Spleen (tissue), 11 donors: Measurements from ENCODE around the gene FOXO3. TPM values are rescaled to one million over a fixed set of nuclear protein-coding genes. Genes with fewer than 3 reads are reported as not detected.

ENCODE experiments used
- DNase-seq: peaks from one replicate; pipeline ENCODE4 v3.0.0-alpha.2; 2020
- H3K27ac ChIP-seq, 8 donors: fragments of 200-600 bp; sonication (generic) in 7 of 8; 1 replicate in 4 of 8; 2 replicates in 4 of 8; pipeline versions ENCODE4 v1.5.0 to v1.8.0; 2016 to 2021; ENCODE audit warnings: inconsistent platforms in 4 of 8, mild to moderate bottlenecking in 4 of 8, moderate library complexity in 1 of 8
- H3K27me3 ChIP-seq, 7 donors: fragments of 200-600 bp; sonication (generic) in 6 of 7; replicated peaks in 1 of 7; 1 replicate in 4 of 7; 2 replicates in 3 of 7; pipeline versions ENCODE4 v1.5.0 to v1.8.0; 2016 to 2021; ENCODE audit warnings: inconsistent platforms in 3 of 7, mild to moderate bottlenecking in 1 of 7
- H3K36me3 ChIP-seq, 6 donors: fragments of 200-600 bp; sonication (generic) in 5 of 6; 1 replicate in 4 of 6; 2 replicates in 2 of 6; pipeline versions ENCODE4 v1.5.0 to v1.8.0; 2016 to 2021; ENCODE audit warnings: inconsistent platforms in 2 of 6
- H3K4me1 ChIP-seq, 6 donors: fragments of 200-600 bp; sonication (generic) in 5 of 6; 1 replicate in 3 of 6; 2 replicates in 3 of 6; pipeline versions ENCODE4 v1.5.0 to v1.8.0; 2016 to 2021; ENCODE audit warnings: inconsistent platforms in 3 of 6
- H3K4me3 ChIP-seq, 8 donors: fragments of 200-600 bp; sonication (generic) in 7 of 8; 1 replicate in 4 of 8; 2 replicates in 4 of 8; pipeline versions ENCODE4 v1.5.0 to v1.8.0; 2016 to 2021; ENCODE audit warnings: inconsistent platforms in 4 of 8, mild to moderate bottlenecking in 4 of 8, moderate library complexity in 2 of 8
- H3K9me3 ChIP-seq, 8 donors: fragments of 200-600 bp; sonication (generic) in 7 of 8; 1 replicate in 4 of 8; 2 replicates in 4 of 8; pipeline versions ENCODE4 v1.5.0 to v1.8.0; 2016 to 2021; ENCODE audit warnings: inconsistent platforms in 4 of 8
- POLR2A ChIP-seq, 3 donors: fragments of 450-650 bp; IDR thresholded peaks; one replicate each; pipeline ENCODE4 v1.5.1; 2017; ENCODE audit warnings: antibody characterized with exemption in 3 of 3, mild to moderate bottlenecking in 1 of 3
- POLR2AphosphoS5 ChIP-seq, 3 donors: sonication (generic); formaldehyde crosslinking; IDR thresholded peaks; one replicate each; pipeline ENCODE4 v1.5.1; 2017; ENCODE audit warnings: antibody characterized with exemption in 3 of 3
- WGBS, 5 donors: extraction: QIAGEN DNeasy Blood & Tissue Kit in 3 of 5; methylation state at CpG; one replicate each; pipeline versions ENCODE4 v1.1.5 to v1.1.7; 2013 to 2018; 5-methylcytosine and 5-hydroxymethylcytosine counted together
- intact Hi-C: fragments of 100-400 bp; cut with DNase I; formaldehyde crosslinking; loops from one replicate; pipeline ENCODE4 v1.15.0; 2023; ENCODE audit warnings: low total_unique reads
- polyA plus RNA-seq, 3 donors: library from polyadenylated mRNA; stranded (reverse); fragments of 200-250 nt; gene quantifications; one replicate each; pipeline ENCODE4 v1.2.1, GENCODE V29; 2013
- total RNA-seq, 7 donors: library from RNA; depleted of rRNA in 3 of 7; stranded (reverse); fragments of >200 nt in 3 of 7; fragmentation: NEBNext Ultra II Directional in 4 of 7; extraction: Animal tissue kit (Norgen Biotek cat#: 25700) in 4 of 7; gene quantifications; one replicate each; pipeline versions ENCODE4 v1.1.0 to v1.2.1, GENCODE V29; 2016 to 2021
- TF ChIP-seq, protein P1 (sequence below), 11 experiments: fragments of 200-600 bp in 7 of 11; fragments of 450-650 bp in 4 of 11; sonication (generic) in 4 of 11; IDR thresholded peaks in 8 of 11; conservative IDR thresholded peaks in 3 of 11; 1 replicate in 7 of 11; 2 replicates in 4 of 11; pipeline versions ENCODE4 v1.4.0 to v1.8.0; 2016 to 2021; ENCODE audit warnings: antibody characterized with exemption in 11 of 11, inconsistent platforms in 4 of 11, mild to moderate bottlenecking in 1 of 11
- donor health status: healthy with polysubstance abuse.
- donor health status: DM: no; HTN: no; CAD: no; lungs with moderate emphysema.
- donor health status: DM: no; HTN: no; CAD: no.
- donor health status: Bipolar disorder and iron deficiency.
- donor health status: healthy.
- donor health status: DM: no; HTN: no; CAD: no.
- donor health status: DM: yes; HTN: yes; CAD: no.

The FOXO3 gene
- total and polyA plus RNA-seq, 10 donors, result 9.4 to 86.9 (median 67.0) TPM

DNA sequence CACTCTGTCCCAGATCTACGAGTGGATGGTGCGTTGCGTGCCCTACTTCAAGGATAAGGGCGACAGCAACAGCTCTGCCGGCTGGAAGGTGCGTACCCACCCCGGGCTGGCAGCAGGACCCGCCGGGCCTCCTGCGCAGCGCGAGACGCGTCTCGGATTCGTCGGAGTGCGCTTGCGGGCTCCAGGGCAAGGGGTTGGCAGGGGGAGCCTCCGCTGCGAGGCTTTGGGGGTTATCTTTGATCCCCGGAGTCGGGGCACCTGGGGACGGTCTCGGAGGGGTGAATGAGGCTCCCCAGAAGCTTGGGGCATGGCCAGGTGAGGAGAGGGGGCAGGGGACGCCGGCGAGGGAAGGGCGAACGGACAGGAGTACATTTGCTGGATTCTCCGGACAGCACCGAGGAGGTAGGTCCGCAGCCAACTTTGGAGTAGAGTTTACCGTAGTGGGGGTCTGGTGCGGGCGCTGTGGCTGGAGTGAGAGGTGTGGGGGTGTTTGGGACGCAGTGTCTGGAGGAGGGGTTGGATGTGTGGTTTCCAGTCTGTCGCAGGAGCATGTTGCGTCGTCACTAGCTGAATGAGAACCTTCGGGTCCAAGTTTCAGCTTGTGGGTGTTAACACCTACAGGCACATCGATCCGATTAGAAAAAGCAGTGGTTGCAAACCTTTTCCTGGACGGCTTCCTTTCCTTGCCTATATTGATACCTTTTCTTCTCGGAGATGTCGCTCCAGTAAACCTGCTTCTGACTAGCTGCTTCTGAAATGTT, 1.2 kb downstream of the FOXO3 start:
- peak; percentile 89 for DNase-seq
- intact Hi-C loops, result no loop called here
- Histone ChIP-seq H3K4me3 (peak overlapping the region; percentile 68 to 88 (median 80)), H3K27me3 (no peaks in the 10 kb centered on the region), H3K27ac (peak overlapping the region; percentile 44 to 100 (median 100)), H3K4me1 (peaks cover 34 to 61% (median 60%) of the 10 kb centered on the region in 6 donors), H3K9me3 (no peaks in the 10 kb centered on the region), H3K36me3 (peaks cover 0 to 4% (median 0%) of the 10 kb centered on the region in 6 donors)
- 27 to 42% (median 33%) methylated on average over 43 to 46 of the region's 46 CpGs for WGBS, 5 donors
- TF ChIP-seq POLR2A (IDR thresholded peaks at IDR 0.05) (no peak), POLR2AphosphoS5 (IDR thresholded peaks at IDR 0.05) (peak in 2 of 3 donors; percentile 66 to 75)

DNA sequence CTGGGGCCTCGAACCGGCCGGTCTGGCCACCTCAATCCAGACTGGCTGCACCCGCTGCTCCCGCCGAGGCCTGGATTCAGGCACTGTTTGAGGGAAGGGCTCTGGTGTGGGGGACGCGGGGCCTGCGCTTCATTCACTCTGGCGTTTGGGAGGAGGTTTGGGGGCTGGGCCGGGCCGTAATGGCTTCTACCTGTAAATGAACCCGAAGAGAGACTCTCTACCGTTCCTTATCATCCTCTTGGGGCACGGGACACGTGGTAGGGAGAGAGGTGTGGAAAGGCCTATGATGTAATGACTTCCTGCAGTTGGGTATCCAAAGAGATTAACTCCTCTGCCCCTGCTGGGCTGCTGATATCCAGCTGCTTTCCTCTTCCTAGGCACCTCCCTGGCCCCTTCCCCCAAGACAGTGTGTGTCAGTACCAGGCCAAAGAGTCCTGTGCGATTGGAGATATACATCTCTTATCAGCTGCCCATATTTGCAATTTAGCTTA, 1.8 kb downstream of the FOXO3 start:
- Histone ChIP-seq H3K36me3 (peaks cover 0 to 10% (median 3%) of the 10 kb centered on the region in 6 donors), H3K27me3 (no peaks in the 10 kb centered on the region), H3K9me3 (no peaks in the 10 kb centered on the region), H3K4me1 (peaks cover 37 to 61% (median 60%) of the 10 kb centered on the region in 6 donors), H3K27ac (peak overlapping the region; percentile 44 to 100 (median 100)), H3K4me3 (peak overlapping the region; percentile 68 to 88 (median 80))
- DNase-seq, result peak; percentile 84
- intact Hi-C loops, result no loop called here
- TF ChIP-seq POLR2AphosphoS5 (IDR thresholded peaks at IDR 0.05) (peak; percentile 61 to 73 (median 72)), POLR2A (IDR thresholded peaks at IDR 0.05) (no peak)
- WGBS, 5 donors, result 33 to 49% (median 43%) methylated on average over 17 of the region's 17 CpGs

DNA sequence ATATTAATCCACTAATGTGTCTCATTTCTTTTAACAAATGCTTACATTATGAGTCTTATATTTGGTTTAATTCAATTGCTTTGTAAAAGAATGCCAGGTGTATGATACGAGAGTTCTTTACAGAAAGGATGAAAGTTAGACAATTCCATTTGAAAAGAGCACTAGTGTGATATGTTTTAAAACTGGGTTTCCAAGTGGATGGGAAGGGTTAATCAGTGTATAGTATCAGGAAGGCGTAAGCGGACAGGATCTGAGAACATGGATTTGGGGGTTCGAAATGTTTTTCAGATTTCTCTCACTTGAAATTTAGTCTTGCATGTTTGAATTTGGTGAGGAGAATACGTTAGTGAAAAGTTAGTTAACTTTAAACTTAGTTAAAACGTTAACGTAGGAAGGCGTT, 2.6 kb downstream of the FOXO3 start:
- peak overlapping the region; percentile 44 to 100 (median 100) for H3K27ac ChIP-seq
- DNase-seq, result no peak

DNA sequence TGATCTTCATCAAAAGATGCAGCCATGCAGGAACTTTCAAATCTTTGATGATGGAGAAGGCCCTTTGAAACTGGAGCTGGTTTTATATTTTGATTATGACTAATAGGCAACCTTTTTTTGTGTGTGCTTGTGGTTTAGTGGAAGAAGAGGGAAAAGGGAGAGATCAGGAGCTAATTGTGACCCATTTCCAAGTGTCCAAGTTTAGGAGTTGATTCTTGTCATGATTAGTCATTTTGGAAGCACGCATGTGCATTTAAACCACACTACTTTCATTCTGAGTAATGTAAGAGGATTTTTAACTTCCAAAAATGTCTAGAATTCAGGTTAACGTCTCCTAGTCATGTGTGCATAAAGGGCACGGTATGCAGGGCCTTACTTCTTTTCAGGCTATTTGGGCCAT, 3.5 kb downstream of the FOXO3 start:
- TF ChIP-seq POLR2A (IDR thresholded peaks at IDR 0.05), result no peak
- TF ChIP-seq, protein P1, sequence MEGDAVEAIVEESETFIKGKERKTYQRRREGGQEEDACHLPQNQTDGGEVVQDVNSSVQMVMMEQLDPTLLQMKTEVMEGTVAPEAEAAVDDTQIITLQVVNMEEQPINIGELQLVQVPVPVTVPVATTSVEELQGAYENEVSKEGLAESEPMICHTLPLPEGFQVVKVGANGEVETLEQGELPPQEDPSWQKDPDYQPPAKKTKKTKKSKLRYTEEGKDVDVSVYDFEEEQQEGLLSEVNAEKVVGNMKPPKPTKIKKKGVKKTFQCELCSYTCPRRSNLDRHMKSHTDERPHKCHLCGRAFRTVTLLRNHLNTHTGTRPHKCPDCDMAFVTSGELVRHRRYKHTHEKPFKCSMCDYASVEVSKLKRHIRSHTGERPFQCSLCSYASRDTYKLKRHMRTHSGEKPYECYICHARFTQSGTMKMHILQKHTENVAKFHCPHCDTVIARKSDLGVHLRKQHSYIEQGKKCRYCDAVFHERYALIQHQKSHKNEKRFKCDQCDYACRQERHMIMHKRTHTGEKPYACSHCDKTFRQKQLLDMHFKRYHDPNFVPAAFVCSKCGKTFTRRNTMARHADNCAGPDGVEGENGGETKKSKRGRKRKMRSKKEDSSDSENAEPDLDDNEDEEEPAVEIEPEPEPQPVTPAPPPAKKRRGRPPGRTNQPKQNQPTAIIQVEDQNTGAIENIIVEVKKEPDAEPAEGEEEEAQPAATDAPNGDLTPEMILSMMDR (IDR thresholded peaks at IDR 0.05 in 8 of 11, conservative IDR thresholded peaks at IDR 0.05 in 3 of 11), result no peak
- no peak for TF ChIP-seq POLR2AphosphoS5 (IDR thresholded peaks at IDR 0.05)
- no peaks in the 10 kb centered on the region for H3K9me3 ChIP-seq
- WGBS, 5 donors, result 27 to 62% (median 47%) methylated on average over 3 of the region's 3 CpGs
- H3K4me3 ChIP-seq, result peak overlapping the region in 5 of 8 donors; percentile 0 to 88 (median 75)
- peak overlapping the region in 7 of 8 donors; percentile 82 to 100 (median 99) for H3K27ac ChIP-seq
- no peaks in the 10 kb centered on the region for H3K27me3 ChIP-seq
- H3K4me1 ChIP-seq, result peaks cover 52 to 77% (median 76%) of the 10 kb centered on the region in 6 donors
- intact Hi-C loops, result no loop called here
- no peak for DNase-seq
- peaks cover 0 to 26% (median 3%) of the 10 kb centered on the region in 6 donors for H3K36me3 ChIP-seq

More for the DNA sequence above, 2.6 kb downstream of the FOXO3 start:
- Histone ChIP-seq H3K9me3 (no peaks in the 10 kb centered on the region), H3K36me3 (peaks cover 0 to 17% (median 3%) of the 10 kb centered on the region in 6 donors), H3K4me1 (peaks cover 43 to 68% (median 67%) of the 10 kb centered on the region in 6 donors), H3K27me3 (no peaks in the 10 kb centered on the region), H3K4me3 (peak overlapping the region in 7 of 8 donors; percentile 74 to 88 (median 83))
- WGBS, 5 donors, result 83 to 89% (median 86%) methylated on average over 8 of the region's 8 CpGs
- TF ChIP-seq, protein P1 (IDR thresholded peaks at IDR 0.05 in 8 of 11, conservative IDR thresholded peaks at IDR 0.05 in 3 of 11), result no peak
- TF ChIP-seq POLR2A (IDR thresholded peaks at IDR 0.05), result no peak
- no peak for TF ChIP-seq POLR2AphosphoS5 (IDR thresholded peaks at IDR 0.05)
- intact Hi-C loops, result no loop called here
